Cerebellar nuclear complex (tissue), 1 donor: ENCODE data around the gene COX8C.
"Not testable (repeated sequence)": the region's sequence is repeated elsewhere in the genome, so short reads cannot be mapped to it uniquely, and the experiment has no call there.

Experiments
- DNase-seq, 2 experiments: peaks; one replicate each; lab custom pipeline; 2025; lab: John Stamatoyannopoulos, UW

The COX8C gene

DNA sequence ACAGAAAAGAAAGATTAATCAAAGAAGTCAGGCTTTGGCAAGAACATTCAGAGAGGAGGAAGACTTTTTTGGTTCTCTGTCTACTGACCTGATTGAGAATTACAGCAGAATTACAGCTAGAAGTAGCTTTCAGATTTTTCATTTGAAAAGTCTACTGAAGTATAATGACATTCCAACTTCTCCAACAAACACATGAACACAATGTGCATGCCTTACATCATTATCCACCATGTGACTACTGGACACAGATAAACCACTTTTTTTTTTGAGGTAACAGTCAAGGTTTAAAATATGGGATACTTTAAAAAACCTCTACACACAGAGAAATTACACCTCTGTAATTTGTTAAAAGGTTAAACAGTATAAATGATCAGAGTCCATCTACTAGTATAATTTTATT is 26.5 kb upstream of the COX8C start:
- no peak for DNase-seq

DNA sequence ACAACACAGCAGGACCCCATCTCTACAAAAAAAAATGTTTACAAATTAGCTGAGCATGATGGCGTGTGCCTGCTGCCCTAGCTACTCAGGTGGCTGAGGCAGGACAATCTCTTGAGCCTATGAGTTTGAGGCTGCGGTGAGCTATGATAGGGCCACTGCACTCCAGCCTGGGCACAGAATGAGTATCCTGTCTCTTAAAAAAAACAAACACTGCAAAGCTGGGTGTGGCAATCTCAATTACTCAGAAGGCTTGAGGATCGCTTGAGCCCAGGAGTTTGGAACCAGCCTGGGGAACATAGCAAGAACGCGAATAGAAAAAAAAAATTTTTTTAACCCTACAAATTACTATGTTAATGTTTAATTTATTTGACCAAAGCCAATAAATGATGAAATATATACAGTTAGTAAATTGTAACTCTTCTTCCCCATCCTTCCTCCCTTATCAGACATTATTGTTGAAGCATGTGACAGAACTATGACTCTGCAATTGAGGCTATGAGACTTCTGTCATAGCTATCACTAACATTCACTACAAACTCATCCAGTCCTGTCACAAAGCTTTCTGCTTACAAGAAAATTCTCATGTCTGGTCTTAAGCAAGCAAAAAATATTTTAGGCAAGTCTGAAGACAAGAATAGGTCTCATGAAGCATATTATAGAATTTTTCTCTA is 23.9 kb upstream of the COX8C start:
- no peak for DNase-seq

DNA sequence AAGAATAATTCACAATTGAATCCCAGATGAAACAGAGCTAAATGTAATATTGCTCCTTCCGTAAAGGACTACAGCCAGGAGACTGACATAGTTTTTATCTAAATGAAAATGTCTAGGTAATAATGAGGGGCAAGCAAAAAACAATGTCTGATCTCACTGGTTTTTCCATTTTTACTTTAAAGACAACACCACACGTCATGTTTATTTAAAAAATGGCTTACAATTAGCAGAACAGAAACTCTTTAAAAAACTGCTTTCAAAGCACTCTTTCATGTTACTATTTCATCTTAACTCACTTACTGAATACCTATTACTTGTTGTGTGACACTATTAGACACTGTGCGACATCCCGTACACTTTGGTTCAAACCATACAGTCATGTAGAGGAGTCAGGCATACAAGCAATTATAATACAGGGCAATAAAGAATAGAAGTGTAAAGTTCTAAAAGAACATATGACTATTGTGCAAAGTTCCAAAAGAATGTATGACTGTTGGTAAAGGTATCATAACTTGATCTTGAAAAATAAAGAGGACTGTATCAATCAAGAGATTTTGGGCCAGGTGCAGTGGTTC is 23.3 kb upstream of the COX8C start:
- no peak for DNase-seq

DNA sequence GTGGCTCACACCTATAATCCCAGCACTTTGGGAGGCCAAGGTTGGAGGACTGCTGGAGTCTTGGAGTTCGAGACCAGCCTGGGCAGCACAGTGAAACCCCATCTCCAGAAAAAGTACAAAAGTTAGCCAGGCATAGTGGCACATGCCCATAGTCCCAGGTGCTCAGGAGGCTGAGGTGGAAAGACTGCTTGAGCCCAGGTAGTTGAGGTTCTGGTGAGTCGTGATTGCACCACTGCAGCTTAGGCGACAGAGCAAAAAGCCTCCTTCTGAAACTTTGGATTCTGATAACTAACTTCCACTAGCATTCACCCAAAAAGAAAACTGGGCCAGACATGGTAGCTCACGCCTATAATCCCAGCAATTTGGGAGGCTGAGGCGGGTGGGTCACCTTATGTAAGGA is 20.8 kb upstream of the COX8C start:
- no peak for DNase-seq

DNA sequence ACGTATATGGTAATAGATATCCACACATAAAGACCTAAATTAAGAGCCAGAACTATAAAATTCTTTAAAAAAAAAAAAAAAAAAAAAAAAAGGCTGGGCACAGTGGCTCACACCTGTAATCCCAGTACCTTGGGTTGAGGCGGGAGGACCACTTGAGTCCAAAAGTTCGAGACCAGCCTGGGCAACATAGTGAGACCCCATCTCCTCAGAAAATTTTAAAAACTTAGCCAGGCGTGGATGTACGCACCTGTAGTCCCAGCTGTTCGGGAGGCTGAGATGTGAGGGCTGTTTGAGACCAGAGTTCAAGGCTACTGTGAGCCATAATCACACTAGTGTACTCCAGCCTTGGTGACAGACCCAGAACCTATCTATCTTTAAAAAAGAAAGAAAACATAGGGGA is 18.4 kb upstream of the COX8C start:
- DNase-seq, result no peak

DNA sequence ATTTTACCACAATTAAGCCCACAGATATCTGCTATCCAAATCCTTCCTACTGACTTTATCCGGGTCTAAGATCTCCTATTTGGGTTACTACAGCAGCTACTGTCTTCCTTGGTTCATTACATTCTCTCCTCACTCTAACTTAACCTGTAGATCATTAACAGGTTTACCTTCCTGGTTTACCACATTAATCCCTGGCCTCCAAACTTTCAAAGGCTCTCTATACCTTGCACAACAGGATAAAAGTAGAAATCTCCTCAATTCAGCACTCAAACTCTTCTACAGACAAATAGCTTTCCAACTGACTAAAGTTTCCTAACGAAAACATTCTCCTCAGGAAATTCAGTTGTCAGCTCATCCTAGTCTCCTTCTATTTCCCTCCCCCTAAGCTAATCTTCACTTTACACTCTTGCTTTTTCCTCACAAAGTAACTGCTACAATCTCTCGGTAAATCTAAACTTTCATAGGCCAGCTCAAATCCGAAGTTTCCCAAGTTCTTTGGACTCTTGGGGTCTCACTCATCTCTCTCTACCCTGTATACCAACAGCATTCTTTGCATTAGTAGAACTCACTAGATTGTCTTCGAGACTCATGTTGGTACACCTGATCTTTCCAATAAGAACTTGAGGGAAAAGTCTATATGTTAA is 16.9 kb upstream of the COX8C start:
- DNase-seq, result no peak

DNA sequence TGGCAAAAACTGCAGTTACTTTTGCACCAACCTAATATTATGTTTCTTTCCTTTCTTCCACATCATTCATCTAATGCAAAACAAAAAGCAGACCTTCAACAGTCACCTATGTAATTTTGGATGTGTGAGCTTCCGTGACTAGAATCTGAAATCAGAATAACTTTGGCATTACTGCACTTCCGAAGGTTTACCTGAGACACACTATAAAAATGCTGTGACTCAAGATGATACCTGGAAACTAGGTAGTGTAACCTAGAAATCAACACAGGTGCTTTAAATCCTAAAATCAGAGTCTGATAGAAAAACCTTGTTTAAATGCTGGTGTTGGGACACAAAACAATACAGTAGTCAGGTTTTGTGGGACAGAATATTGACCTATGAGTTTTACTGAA is 16.4 kb upstream of the COX8C start:
- DNase-seq, result no peak

DNA sequence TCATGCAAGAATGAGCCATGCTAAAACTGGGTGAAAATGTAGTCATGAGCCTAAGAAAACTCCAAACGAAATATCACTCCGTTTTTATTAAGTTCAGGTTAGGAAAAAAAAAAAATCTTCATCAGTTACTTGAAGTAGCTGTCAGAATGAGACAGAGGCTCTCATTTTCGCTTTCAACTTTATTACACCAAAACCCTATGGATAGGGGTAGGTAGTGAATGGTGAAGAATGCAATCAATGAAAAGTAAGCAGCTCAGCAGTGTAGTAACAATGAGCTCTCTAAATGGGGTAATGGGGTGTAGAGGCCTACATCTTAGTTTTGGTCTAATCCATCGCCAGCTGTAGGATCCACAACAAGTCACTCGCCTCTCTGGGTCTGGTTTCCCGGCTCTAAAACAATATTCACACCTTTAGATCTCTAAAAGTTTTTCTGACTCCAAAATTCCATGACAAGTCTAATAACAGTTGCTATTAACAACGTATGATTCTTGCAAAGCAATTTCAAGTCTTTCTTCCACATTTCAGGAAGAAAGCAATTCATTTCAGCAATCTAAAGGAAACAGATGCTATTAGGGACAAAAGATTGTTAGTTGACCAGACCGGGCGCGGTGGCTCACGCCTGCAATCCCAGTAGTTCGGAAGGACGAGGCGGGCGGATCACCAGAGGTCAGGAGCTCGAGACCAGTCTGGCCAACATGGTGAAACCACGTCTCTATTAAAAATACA is 15.8 kb upstream of the COX8C start:
- no peak for DNase-seq

DNA sequence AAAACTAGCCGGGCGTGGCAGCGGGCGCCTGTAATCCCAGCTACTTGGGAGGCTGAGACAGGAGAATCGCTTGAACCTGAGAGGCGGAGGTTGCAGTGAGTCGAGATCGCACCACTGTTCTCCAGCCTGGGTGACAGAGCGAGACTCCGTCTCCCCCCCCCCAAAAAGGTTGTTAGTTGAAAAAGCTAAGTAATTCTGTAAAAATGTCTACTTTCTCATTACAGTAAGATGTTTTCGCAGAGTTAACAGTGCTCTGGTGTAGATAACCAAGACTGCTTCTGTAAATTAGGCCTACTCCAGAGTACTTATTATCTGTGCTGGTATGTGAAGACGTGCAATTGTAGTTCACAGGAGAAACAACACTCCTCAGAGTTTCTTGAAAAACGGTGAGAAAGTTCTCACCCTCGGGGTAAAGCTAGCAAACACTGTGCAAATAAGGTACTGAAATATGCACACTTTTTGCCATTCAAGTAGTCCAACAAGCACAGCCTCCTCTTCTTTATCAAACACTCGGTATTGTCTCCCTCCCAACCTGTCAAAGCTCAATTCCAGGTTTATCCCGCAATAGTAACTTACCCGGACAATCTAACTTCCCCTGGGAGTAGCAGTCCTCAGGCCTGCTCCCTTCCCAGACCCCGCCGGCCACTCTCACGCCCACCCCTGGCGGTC is 15.1 kb upstream of the COX8C start:
- DNase-seq, result no peak

DNA sequence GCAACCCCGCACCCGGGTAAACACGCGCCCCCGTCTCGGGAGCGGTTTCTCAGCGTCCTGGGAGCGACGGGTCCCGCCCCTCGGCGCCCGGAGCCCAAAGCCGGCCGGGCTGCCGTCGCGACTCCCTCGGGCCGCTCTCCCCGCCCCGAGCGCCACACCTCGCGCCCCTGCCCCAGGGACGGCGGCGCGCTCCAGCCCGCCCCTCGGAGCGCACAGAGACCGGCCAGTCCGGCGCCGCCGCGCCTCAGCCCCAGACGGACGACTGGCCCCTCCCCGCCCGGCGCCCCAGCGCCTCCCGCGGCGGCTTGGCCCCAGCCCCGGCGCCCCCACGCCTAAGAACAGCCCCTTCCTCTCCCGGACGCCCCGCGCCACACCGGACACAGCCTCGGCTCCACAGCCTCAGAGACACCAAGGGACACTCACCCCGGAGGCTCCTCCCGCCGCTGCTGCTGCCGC is 14.6 kb upstream of the COX8C start:
- DNase-seq, result no peak

DNA sequence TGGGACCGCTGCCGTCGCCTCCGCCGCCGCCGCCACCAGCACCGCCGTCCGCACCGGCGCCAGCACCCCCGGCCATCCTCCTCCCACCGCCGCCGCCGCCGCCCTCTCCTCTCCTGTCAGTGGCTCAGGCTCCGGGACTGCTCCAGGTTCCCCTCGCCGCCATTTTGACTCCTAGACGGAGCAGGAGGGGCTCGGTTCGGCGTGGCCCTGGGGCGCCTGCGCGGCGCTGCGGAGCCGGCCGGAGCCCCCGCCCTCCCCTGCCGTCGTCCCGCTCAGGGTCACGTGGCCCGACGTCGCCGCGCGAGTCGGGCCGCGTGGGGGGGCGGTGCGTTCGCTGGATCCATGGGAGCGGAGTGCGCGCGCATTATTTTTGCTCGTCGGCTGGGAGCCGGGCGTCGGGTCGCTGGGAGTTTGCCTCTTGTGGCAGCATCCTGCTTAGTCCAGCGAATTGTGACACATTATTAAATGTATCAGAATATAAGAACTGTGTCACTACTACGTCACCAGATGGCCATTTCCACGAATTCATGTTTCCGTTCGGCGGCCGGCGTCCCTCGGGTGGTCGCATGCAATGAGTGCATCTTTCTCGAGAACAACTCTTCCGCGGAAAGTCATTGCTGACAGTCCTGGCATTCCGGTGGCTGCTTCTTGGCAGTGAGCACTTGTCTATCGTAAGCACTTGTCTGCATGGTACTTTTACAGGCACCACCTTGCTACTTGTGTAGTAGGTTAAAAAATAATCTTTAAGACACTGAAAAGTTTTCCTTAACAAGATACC is 13.9 kb upstream of the COX8C start, which contains the start of gene BTBD7:
Gene BTBD7 (minus strand): TSS at position 184 of the 778 bp plus-strand sequence. CDS start 36,985 bp downstream, outside the sequence.
- DNase-seq, result peak; percentile 15 to 75

DNA sequence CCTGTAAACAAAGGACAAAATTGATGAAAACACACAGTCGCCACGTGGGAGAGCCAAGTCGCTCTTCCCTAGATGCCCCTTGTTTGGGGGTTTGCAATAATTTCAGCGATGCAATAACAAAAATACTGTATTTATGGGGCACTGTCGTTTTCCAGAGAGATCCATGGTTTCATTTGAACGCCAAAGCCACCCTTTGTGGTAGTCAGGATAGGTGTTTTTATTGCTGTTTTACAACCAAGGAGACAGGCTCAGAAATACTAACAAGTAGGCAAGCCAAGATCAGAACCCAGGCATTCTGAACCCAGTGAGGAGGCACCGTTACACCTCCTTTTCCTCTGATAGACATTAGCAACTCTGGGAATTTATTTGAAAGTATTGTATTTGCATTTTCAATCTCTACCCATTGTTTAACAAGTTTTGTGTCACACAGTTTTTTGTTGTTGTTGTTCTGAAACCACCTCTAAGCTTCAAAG is 13.3 kb upstream of the COX8C start:
- no peak for DNase-seq

DNA sequence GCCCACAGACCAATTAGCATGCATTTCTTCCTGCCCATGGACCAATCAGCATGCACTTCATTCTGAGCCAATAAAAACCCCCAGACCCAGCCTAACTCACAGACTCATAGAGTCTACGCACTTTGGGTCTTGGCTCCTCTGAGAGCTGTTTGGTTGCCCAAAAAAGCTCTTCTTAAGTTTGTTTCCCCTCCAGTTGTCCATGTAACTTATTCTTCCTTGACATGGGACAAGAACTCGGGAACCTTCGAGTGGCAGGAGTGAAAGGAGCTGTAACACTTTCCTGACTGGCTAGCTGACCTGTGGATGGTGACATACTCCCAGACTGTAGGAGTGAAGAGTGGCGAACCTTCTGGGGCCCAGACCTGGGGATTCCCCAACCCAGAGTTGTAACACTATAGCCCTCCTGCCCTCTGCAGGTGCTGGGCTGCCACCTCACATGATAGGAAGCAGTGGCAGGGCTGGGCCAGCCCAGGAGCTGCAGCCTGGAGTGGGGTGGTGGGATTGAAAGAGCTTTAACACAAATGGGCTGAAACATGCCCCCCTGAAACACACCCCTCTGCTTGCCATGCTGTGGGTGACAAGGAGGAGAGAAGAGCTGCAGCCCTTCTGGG is 9.7 kb upstream of the COX8C start:
- no peak for DNase-seq

DNA sequence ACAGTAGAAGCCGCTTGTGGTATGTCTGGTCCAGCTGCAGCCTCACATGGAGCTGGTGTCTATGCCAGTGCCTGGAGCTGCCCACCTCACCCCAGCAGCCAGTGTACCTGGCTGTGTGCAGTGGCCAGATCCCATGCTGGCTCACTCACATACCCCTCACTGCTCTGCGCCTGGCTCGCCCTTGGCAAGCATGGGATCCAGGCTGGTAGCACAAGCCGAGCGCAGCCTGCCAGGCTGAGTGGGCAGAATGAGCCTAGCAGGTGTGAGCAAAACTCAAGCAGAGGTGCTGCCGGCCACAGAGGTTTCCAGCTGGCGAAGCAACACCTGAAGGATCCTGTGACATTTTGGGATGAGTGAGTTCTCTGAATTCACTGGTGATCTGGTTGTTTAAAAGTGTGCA is 9.1 kb upstream of the COX8C start:
- no peak for DNase-seq

DNA sequence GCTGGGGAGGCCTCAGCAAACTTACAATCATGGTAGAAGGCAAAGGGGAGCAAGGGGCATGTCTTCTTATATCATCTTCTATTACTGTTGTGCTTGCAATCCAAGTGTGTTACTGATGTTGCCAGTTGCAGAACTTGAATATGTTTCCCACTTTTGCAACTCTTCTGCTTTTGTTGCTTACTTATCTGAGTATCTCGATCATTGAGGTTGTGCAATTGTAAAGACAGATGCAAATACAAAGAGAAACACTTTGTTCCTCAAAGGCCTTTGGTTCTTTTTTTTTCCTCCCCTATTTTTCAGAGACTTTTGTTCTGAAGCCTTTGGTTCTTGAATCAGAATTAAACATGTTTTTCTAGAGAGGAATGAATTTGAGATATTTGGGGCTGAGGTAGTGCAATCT is 3.7 kb upstream of the COX8C start:
- no peak for DNase-seq

DNA sequence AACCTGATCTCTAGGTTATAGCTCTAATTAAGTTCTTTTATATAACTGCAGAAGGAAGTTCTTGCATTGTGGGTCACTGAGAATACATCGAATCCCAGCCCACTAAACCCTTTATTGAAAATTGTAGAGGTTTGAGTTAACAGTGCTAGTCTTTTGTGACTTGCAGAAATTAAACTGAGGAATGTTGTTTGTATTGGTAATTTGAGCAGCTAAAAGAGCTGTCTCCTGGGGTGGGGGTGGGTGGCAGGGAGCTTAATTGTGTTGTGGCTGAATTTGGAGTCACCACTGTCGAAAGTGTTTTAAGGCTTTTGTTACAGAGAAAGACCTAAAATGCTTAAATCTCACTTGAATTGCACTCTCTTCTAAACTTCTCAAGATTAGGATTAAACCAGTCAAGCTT is 3.2 kb upstream of the COX8C start:
- no peak for DNase-seq

DNA sequence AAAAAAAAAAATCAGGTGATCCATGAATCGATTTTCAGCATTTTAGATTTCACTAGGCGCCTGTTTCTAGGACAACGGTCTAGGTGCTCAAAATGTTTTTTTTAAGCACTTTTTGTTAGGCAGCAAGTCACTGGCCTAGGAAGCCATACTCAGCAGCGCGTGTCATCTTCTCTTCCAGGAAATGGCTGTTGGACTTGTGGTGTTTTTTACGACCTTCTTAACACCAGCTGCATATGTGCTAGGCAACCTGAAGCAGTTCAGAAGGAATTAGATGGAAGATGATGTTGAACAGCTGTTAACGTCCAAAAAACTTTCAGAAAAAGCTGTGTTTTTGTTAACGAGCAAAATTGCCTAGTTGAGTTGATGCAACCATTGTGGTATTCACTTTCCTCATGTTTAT is 868 bp downstream of the COX8C start:
- no peak for DNase-seq

DNA sequence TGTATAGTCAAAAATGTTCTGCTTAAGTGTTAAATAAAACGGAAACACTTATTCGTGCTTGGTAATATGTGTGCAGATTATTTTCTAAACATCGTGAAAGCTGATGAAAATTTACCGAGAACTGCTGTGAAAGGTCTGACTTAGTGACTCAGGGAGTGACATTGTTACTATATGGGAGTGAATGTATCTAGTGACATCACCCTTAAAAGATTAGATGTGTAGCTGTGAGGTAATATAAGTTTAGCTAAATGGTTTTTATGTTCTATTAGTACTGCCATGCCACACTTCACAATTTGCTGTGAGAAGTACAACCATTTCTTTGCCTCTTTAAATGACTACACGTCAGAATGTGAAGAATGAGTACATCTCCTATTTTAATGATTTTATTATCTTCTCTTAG is 1.3 kb downstream of the COX8C start:
- no peak for DNase-seq

DNA sequence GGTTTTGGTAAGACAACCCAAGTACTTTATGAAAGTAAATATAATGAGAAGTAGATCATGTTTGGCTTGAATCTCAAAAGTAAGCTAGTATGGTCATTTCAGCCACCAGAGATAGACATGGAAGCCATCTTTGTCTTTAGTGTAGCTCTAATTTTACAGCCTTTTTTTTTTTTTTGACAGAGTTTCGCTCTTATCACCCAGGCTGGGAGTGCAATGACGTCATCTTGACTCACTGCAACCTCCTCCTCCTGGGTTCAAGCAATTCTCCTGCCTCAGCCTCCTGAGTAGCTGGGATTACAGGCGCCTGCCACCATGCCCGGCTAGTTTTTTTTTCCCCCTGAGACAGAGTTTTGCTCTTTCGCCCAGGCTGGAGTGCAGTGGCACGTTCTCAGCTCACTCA is 7.9 kb downstream of the COX8C start:
- DNase-seq, result not testable (repeated sequence)

DNA sequence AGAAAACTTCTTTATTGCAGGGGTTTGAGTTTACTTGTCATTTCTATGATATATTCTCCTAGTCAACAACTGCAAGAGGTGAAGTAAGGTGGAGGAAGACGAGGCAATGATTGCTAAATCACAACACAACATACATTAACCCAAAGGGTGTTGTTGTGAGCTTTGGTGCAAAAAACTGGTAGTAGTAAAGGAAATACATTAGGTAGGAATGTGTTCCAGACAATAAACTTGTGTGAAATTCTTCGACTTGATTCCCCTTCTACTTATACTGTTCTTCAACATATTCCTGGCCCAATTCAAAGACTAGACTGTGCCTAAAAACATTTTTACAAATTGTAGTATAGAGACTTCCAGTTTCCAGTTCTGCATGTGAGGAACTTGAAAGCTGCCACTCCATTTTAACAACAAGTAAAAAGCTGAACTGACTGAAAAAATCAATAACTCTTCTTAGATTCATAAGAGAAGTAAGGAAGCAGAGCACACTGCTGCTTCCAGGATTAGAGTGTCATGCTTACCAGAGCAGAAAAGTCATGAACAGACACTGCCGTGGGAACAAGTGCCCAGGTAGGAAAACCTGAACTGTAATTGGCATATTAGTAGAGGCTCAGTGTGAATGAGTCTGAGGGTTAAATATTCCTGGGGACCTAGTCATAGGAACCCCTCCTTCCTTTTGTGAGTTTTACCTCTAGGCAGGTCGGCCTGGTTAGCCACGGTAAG is 22.2 kb downstream of the COX8C start:
- DNase-seq, result no peak
